H1 (cell line): ENCODE data around the gene FRMD3.

Source experiments
- CEBPB ChIP-seq: IDR thresholded peaks from 2 replicates; pipeline ENCODE4 v1.6.1; 2012; ENCODE audit warnings: low read depth, low read length
- CHD1 ChIP-seq: IDR thresholded peaks from 2 replicates; pipeline ENCODE4 v1.6.1; 2012; ENCODE audit warnings: low read depth, low read length, improper control_type of control experiment
- CTCF ChIP-seq, 3 experiments: IDR thresholded peaks; 1 replicate in 2 of 3; 2 replicates in 1 of 3; pipeline versions ENCODE4 v1.5.1 to v1.6.1; 2011; ENCODE audit warnings: low read length in 3 of 3, mild to moderate bottlenecking in 3 of 3, inconsistent platforms in 2 of 3, low read depth in 1 of 3, moderate library complexity in 1 of 3; ENCODE audit not compliant: insufficient read depth in 1 of 3; ENCODE audit errors: control extremely low read depth in 1 of 3
- EP300 ChIP-seq, 2 experiments: IDR thresholded peaks; 1 replicate in 1 of 2; 2 replicates in 1 of 2; pipeline ENCODE4 v1.6.1; 2011 to 2012; ENCODE audit warnings: low read depth in 2 of 2, low read length in 2 of 2, mild to moderate bottlenecking in 2 of 2, borderline replicate concordance in 1 of 2, inconsistent platforms in 1 of 2, moderate library complexity in 1 of 2
- EZH2 ChIP-seq: fragments of 200-600 bp; sonication (generic); IDR thresholded peaks from 2 replicates; pipeline ENCODE4 v1.7.1; 2012; ENCODE audit warnings: low read depth, mild to moderate bottlenecking, moderate library complexity, low read length, inconsistent platforms; ENCODE audit not compliant: severe bottlenecking
- KDM5A ChIP-seq: fragments of 200-600 bp; IDR thresholded peaks from 2 replicates; pipeline ENCODE4 v1.7.1; 2012; ENCODE audit warnings: mild to moderate bottlenecking, low read length, inconsistent platforms, mixed read lengths
- MAX ChIP-seq: IDR thresholded peaks from 2 replicates; pipeline ENCODE4 v1.6.1; 2012; ENCODE audit warnings: inconsistent platforms
- POLR2A ChIP-seq, 2 experiments: IDR thresholded peaks; 1 replicate in 1 of 2; 2 replicates in 1 of 2; pipeline ENCODE4 v1.6.1; 2011; ENCODE audit warnings: low read depth in 2 of 2, low read length in 2 of 2, mild to moderate bottlenecking in 2 of 2; ENCODE audit errors: control extremely low read depth in 1 of 2
- POLR2AphosphoS5 ChIP-seq: IDR thresholded peaks from 2 replicates; pipeline ENCODE4 v1.6.1; 2011; ENCODE audit warnings: low read depth, low read length
- RAD21 ChIP-seq, 2 experiments: IDR thresholded peaks in 1 of 2; conservative IDR thresholded peaks in 1 of 2; 2 replicates each; pipeline ENCODE4 v1.6.1; 2011; ENCODE audit warnings: low read depth in 2 of 2, low read length in 2 of 2, improper control_type of control experiment in 1 of 2, inconsistent platforms in 1 of 2, mild to moderate bottlenecking in 1 of 2, moderate library complexity in 1 of 2
- SIN3A ChIP-seq, 2 experiments: IDR thresholded peaks in 1 of 2; conservative IDR thresholded peaks in 1 of 2; 2 replicates each; pipeline ENCODE4 v1.6.1; 2011 to 2012; ENCODE audit warnings: low read length in 2 of 2, improper control_type of control experiment in 1 of 2, low read depth in 1 of 2, mild to moderate bottlenecking in 1 of 2
- TEAD4 ChIP-seq: IDR thresholded peaks from 2 replicates; pipeline ENCODE4 v1.6.1; 2012; ENCODE audit warnings: low read depth, low read length, inconsistent platforms, mixed read lengths

- TF ChIP-seq CTCF (IDR thresholded peaks at IDR 0.05; ENCODE audit: control extremely low read depth in 1 of 3, insufficient read depth in 1 of 3, low read depth in 1 of 3, low read length in 3 of 3) (no peak), POLR2AphosphoS5 (no peak), CEBPB (no peak), EP300 (IDR thresholded peaks at IDR 0.05; ENCODE audit: borderline replicate concordance in 1 of 2, low read depth in 2 of 2, low read length in 2 of 2) (no peak), POLR2A (IDR thresholded peaks at IDR 0.05; ENCODE audit: control extremely low read depth in 1 of 2, low read depth in 2 of 2, low read length in 2 of 2) (no peak), SIN3A (conservative IDR thresholded peaks at IDR 0.05 in 1 of 2, IDR thresholded peaks at IDR 0.05 in 1 of 2; ENCODE audit: low read depth in 1 of 2, low read length in 2 of 2) (no peak), TEAD4 (no peak), RAD21 (IDR thresholded peaks at IDR 0.05 in 1 of 2, conservative IDR thresholded peaks at IDR 0.05 in 1 of 2; ENCODE audit: low read depth in 2 of 2, low read length in 2 of 2) (no peak), CHD1 (no peak), KDM5A (no peak), EZH2 (no peak), MAX (no peak)
These were observed 19.1 kb upstream of the FRMD3 start for GRCh38 chr9:83557317-83557716.
